OCI-LY3 (cell line): Measurements from ENCODE around the gene METTL16.
"Not testable (repeated sequence)": the region's sequence is repeated elsewhere in the genome, so short reads cannot be mapped to it uniquely, and the experiment has no call there.

Experiments
- H2AFZ ChIP-seq: fragments of 200-600, 300-600 bp; shearing (Covaris generic); 2 replicates; pipeline ENCODE4 v1.6.0; 2014; ENCODE audit warnings: antibody characterized with exemption, low read depth, low read length
- H3K27ac ChIP-seq: fragments of 200-600, 300-600 bp; sonication (generic); 2 replicates; pipeline ENCODE4 v1.5.1; 2014; ENCODE audit warnings: mild to moderate bottlenecking, low read length, moderate library complexity, mixed read lengths
- H3K27me3 ChIP-seq: fragments of 200-600, 300-600 bp; sonication (generic); 2 replicates; pipeline ENCODE4 v1.6.1; 2014; ENCODE audit warnings: low read depth, low read length, mixed read lengths
- H3K36me3 ChIP-seq: fragments of 200-600, 300-600 bp; sonication (generic); replicated peaks from 2 replicates; pipeline ENCODE3; 2014; ENCODE audit warnings: low read depth, low read length, mixed read lengths
- H3K4me1 ChIP-seq: fragments of 300-600, 200-600 bp; sonication (generic); 2 replicates; pipeline ENCODE4 v1.6.1; 2014; ENCODE audit warnings: low read length, mixed read lengths
- H3K4me2 ChIP-seq: fragments of 200-600, 300-600 bp; sonication (generic); 2 replicates; pipeline ENCODE4 v1.6.1; 2014; ENCODE audit warnings: low read length, mixed read lengths
- H3K4me3 ChIP-seq: fragments of 300-600, 200-600 bp; sonication (generic); 2 replicates; pipeline ENCODE4 v1.5.1; 2014; ENCODE audit warnings: antibody characterized with exemption, mild to moderate bottlenecking, low read length, moderate library complexity
- H3K79me2 ChIP-seq: fragments of 300-600, 200-600 bp; shearing (Covaris generic); 2 replicates; pipeline ENCODE4 v1.6.1; 2014; ENCODE audit warnings: mild to moderate bottlenecking, low read length, mixed read lengths
- H3K9ac ChIP-seq: fragments of 300-600, 200-600 bp; shearing (Covaris generic); 2 replicates; pipeline ENCODE4 v1.6.0; 2014; ENCODE audit warnings: mild to moderate bottlenecking, low read length, moderate library complexity
- H3K9me3 ChIP-seq: fragments of 200-600, 300-600 bp; shearing (Covaris generic); 2 replicates; pipeline ENCODE4 v1.6.1; 2014; ENCODE audit warnings: low read length, mixed read lengths; ENCODE audit not compliant: insufficient read depth
- H4K20me1 ChIP-seq: fragments of 200-600, 300-600 bp; sonication (generic); 2 replicates; pipeline ENCODE4 v1.6.1; 2016; ENCODE audit warnings: low read length, mixed read lengths; ENCODE audit not compliant: insufficient read depth
- EZH2phosphoT487 ChIP-seq: fragments of 200-600 bp; shearing (Covaris generic); IDR thresholded peaks from 2 replicates; pipeline ENCODE4 v1.6.1; 2018; ENCODE audit warnings: antibody characterized with exemption, mixed run types, low read depth
- TF ChIP-seq, protein P1 (sequence below): fragments of 200-600, 300-600 bp; sonication (generic); IDR thresholded peaks from 2 replicates; pipeline ENCODE4 v1.5.1; 2014; ENCODE audit warnings: antibody characterized with exemption, low read length, low read depth

METTL16 gene

DNA sequence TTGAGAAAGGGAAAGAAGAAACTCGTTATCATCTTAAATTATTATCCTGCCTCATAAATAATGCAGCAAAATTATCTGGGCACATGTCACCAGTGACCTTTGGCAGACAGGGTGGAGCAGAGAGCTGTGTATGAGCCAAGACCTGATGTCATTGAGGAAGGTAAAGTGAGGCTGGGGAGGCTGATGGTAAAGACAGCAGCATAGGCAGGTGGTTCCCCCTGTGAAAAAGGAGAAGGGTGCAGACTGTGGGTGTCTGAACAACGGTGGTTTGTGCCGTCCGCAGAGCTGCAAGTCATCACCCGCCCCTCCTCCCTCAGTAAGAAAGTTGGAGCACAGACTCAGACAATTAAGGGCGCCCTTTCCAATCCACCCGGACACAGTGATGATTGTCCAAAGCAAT is 30.8 kb upstream of the METTL16 start:
- Histone ChIP-seq H3K4me1 (no peaks in the 10 kb centered on the region; the same call in 1 of the 2 replicates), H3K27me3 (no peaks in the 10 kb centered on the region), H3K9ac (no peak overlapping the region), H3K79me2 (no peaks in the 10 kb centered on the region), H3K36me3 (no peaks in the 10 kb centered on the region), H3K9me3 (no peaks in the 10 kb centered on the region), H3K4me3 (no peak overlapping the region), H2AFZ (no peak overlapping the region), H3K4me2 (no peak overlapping the region), H3K27ac (no peak overlapping the region), H4K20me1 (no peaks in the 10 kb centered on the region)
- no peak for TF ChIP-seq EZH2phosphoT487
- TF ChIP-seq, protein P1, sequence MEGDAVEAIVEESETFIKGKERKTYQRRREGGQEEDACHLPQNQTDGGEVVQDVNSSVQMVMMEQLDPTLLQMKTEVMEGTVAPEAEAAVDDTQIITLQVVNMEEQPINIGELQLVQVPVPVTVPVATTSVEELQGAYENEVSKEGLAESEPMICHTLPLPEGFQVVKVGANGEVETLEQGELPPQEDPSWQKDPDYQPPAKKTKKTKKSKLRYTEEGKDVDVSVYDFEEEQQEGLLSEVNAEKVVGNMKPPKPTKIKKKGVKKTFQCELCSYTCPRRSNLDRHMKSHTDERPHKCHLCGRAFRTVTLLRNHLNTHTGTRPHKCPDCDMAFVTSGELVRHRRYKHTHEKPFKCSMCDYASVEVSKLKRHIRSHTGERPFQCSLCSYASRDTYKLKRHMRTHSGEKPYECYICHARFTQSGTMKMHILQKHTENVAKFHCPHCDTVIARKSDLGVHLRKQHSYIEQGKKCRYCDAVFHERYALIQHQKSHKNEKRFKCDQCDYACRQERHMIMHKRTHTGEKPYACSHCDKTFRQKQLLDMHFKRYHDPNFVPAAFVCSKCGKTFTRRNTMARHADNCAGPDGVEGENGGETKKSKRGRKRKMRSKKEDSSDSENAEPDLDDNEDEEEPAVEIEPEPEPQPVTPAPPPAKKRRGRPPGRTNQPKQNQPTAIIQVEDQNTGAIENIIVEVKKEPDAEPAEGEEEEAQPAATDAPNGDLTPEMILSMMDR, result no peak

DNA sequence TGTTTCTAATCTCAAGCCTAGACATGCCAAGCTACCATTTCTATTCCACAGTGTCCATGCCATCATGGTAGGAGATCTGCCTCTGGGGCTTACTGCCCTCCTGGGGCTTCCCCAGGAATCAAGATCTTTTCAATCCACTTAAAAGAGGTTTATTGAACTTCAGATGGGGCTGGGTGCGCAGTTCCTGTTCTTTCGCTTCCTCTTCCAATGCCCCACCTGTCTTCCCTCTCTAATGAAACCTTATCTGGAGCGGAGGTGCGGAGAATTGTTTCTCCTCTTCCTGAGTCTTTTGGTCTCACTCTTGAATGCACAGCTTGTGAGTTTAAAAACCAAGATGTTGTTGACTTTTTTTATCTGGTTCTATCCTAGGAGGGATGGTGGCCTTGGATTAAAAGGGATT is 30.4 kb upstream of the METTL16 start:
- Histone ChIP-seq H3K27me3 (no peaks in the 10 kb centered on the region), H3K9ac (no peak overlapping the region), H3K4me1 (no peaks in the 10 kb centered on the region; the same call in 1 of the 2 replicates), H2AFZ (no peak overlapping the region), H3K79me2 (no peaks in the 10 kb centered on the region), H4K20me1 (no peaks in the 10 kb centered on the region), H3K4me2 (no peak overlapping the region), H3K9me3 (no peaks in the 10 kb centered on the region), H3K27ac (no peak overlapping the region), H3K4me3 (no peak overlapping the region), H3K36me3 (no peaks in the 10 kb centered on the region)
- TF ChIP-seq, protein P1, result no peak
- no peak for TF ChIP-seq EZH2phosphoT487

DNA sequence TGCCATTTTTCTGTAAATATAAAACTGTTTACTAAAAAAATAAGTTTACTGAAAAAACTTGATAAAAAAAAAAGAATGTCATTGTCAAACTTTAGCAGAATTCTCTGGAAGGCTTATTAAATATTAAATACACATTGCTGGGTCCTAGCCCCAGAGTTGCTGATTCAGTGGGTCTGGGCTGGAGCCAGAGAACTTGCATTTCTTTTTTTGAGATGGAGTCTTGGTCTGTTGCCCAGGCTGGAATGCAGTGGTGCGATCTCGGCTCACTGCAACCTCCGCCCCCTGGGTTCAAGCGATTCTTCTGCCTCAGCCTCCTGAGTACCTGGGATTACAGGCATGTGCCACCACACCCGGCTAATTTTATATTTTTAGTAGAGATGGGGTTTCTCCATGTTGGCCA is 25.9 kb upstream of the METTL16 start:
- not testable (repeated sequence) for H3K27ac ChIP-seq, H3K9me3 ChIP-seq, H3K4me2 ChIP-seq, H2AFZ ChIP-seq, H3K36me3 ChIP-seq, H4K20me1 ChIP-seq, H3K79me2 ChIP-seq, H3K9ac ChIP-seq, H3K27me3 ChIP-seq, H3K4me3 ChIP-seq, H3K4me1 ChIP-seq

DNA sequence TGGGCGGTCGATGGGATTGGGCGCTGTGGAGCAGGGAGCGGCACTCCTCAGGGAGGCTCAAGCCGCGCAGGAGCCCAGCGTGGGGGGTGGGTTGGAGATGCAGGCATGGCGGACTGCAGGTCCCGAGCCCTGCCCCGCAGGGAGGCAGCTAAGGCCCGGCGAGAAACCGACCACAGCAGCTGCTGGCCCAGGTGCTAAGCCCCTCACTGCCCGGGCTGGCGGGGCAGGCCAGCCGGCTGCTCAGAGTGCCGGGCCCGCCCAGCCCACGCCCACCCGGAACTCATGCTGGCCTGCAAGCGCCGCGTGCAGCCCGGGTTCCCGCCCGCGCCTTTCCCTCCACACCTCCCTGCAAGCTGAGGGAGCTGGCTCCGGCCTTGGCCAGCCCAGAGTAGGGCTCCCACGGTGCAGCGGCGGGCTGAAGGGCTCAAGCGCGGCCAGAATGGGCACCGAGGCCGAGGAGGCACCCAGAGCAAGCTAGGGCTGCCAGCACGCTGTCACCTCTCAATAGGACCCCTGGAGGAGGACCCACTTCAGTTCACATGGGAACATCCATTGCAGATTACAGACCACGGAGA is 20.5 kb upstream of the METTL16 start:
- Histone ChIP-seq H3K4me3 (no peak overlapping the region), H2AFZ (no peak overlapping the region), H3K9ac (no peak overlapping the region), H3K27ac (no peak overlapping the region), H3K36me3 (no peaks in the 10 kb centered on the region), H4K20me1 (no peaks in the 10 kb centered on the region), H3K4me2 (no peak overlapping the region), H3K4me1 (no peaks in the 10 kb centered on the region), H3K79me2 (no peaks in the 10 kb centered on the region), H3K9me3 (no peaks in the 10 kb centered on the region), H3K27me3 (no peaks in the 10 kb centered on the region)
- TF ChIP-seq EZH2phosphoT487, result no peak
- TF ChIP-seq, protein P1, result no peak

DNA sequence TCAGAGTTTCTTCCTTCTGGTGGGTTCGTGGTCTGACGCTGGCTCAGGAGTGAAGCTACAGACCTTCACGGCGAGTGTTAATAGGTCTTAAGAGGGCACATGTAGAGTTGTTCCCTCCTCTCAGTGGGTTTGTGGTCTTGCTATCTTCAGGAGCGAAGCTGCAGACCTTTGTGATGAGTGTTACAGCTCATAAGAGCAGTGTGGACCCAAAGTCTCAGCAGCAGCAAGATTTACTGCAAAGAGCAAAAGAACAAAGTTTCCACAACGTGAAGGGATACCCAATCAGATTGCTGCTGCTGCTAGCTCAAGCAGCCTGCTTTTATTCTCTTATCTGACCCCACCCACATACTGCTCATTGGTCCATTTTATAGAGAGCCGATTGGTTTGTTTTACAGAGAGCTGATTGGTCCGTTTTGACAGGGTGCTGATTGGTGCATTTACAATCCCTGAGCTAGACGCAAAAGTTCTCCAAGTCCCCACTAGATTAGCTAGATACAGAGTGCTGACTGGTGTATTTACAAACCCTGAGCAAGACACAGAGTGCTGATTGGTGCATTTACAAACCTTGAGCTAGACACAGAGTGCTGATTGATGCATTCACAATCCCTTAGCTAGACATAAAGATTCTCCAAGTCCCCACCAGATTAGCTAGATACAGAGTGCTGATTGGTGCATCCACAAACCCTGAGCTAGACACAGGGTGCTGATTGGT is 19.7 kb upstream of the METTL16 start:
- not testable (repeated sequence) for H3K79me2 ChIP-seq, H3K4me1 ChIP-seq, H4K20me1 ChIP-seq, H3K27me3 ChIP-seq, H3K9ac ChIP-seq, H3K27ac ChIP-seq, H3K36me3 ChIP-seq, H3K9me3 ChIP-seq, H3K4me3 ChIP-seq
- peak overlapping the region; percentile 31; the same call in 1 of the 2 replicates for H2AFZ ChIP-seq
- H3K4me2 ChIP-seq, result peak overlapping the region; percentile 34

DNA sequence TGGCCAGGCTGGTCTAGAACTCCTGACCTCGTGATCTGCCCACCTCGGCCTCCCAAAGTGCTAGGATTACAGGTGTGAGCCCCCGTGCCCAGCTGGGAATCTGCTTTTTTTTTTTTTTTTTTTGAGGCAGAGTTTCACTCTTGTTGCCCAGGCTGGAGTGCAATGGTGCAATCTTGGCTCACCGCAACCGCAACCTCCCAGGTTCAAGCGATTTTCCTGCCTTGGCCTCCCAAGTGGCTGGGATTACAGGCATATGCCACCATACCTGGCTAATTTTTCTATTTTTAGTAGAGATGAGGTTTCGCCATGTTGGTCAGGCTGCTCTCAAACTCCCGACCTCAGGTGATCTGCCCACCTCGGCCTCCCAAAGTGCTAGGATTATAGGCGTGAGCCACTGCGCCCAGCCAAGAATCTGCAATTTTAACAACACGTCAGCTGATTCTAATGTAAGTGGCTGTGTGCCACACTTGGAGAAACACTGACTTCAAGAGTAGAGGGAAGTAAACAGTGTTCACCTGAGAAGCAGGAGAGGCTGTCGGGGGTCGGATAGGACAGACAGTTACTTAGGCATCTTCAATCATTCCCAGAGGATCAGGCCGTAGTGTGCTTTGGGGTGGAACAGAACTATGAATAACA is 10.2 kb upstream of the METTL16 start:
- not testable (repeated sequence) for H3K4me3 ChIP-seq, H3K4me1 ChIP-seq, H4K20me1 ChIP-seq, H3K9me3 ChIP-seq, H3K27me3 ChIP-seq, H3K27ac ChIP-seq, H3K4me2 ChIP-seq, H2AFZ ChIP-seq, H3K79me2 ChIP-seq, H3K36me3 ChIP-seq, H3K9ac ChIP-seq
